Astrocyte (in vitro differentiated cells and primary cell): ENCODE results near the gene TIAL1. TPM values are rescaled to one million over a fixed set of nuclear protein-coding genes. Genes with fewer than 3 reads are reported as not detected.

Experiments used
- DNase-seq: peaks from one replicate; pipeline ENCODE4 v3.0.0-alpha.2; 2010; ENCODE audit warnings: low read depth
- FAIRE-seq: peaks from 2 replicates; lab custom pipeline; 2011; peaks lifted over from hg19 to GRCh38; lab: Jason Lieb, UNC
- H2AFZ ChIP-seq: 2 replicates; pipeline ENCODE4 v1.6.0; 2012; ENCODE audit warnings: low read depth, low read length, inconsistent platforms
- H3K27ac ChIP-seq: 2 replicates; pipeline ENCODE4 v1.5.1; 2011; ENCODE audit warnings: low read depth, low read length, inconsistent platforms
- H3K27me3 ChIP-seq: 2 replicates; pipeline ENCODE4 v1.6.0; 2011; ENCODE audit warnings: low read length, inconsistent platforms; ENCODE audit not compliant: insufficient read depth
- H3K36me3 ChIP-seq: 2 replicates; pipeline ENCODE4 v1.5.1; 2011; ENCODE audit warnings: low read length, inconsistent platforms; ENCODE audit not compliant: insufficient read depth
- H3K4me1 ChIP-seq: 2 replicates; pipeline ENCODE4 v1.5.1; 2011; ENCODE audit warnings: low read length, inconsistent platforms; ENCODE audit not compliant: insufficient read depth
- H3K4me2 ChIP-seq: 2 replicates; pipeline ENCODE4 v1.6.0; 2012; ENCODE audit warnings: low read length, inconsistent platforms
- H3K4me3 ChIP-seq: 2 replicates; pipeline ENCODE4 v1.5.1; 2011; ENCODE audit warnings: low read depth, mild to moderate bottlenecking, low read length, inconsistent platforms; ENCODE audit not compliant: insufficient read depth
- H3K79me2 ChIP-seq: 2 replicates; pipeline ENCODE4 v1.6.0; 2012; ENCODE audit warnings: mild to moderate bottlenecking, low read length, inconsistent platforms; ENCODE audit not compliant: insufficient read depth
- H3K9ac ChIP-seq: 2 replicates; pipeline ENCODE4 v1.6.0; 2012; ENCODE audit warnings: mild to moderate bottlenecking, low read length, inconsistent platforms
- H3K9me3 ChIP-seq: 2 replicates; pipeline ENCODE4 v1.5.1; 2012; ENCODE audit warnings: low read depth, mild to moderate bottlenecking, low read length, inconsistent platforms; ENCODE audit not compliant: insufficient read depth
- H4K20me1 ChIP-seq: 2 replicates; pipeline ENCODE4 v1.6.0; 2012; ENCODE audit warnings: low read length, inconsistent platforms; ENCODE audit not compliant: insufficient read depth
- H3K27ac Mint-ChIP-seq: one replicate; pipeline ENCODE4 v1.8.0; 2021; ENCODE audit warnings: mild to moderate bottlenecking, mixed read lengths; ENCODE audit not compliant: unreplicated experiment
- H3K27me3 Mint-ChIP-seq: one replicate; pipeline ENCODE4 v1.8.0; 2021; ENCODE audit warnings: low read depth, mixed read lengths; ENCODE audit not compliant: unreplicated experiment
- H3K36me3 Mint-ChIP-seq: one replicate; pipeline ENCODE4 v1.8.0; 2021; ENCODE audit warnings: low read depth, mixed read lengths; ENCODE audit not compliant: unreplicated experiment
- H3K4me1 Mint-ChIP-seq: one replicate; pipeline ENCODE4 v1.8.0; 2021; ENCODE audit warnings: low read depth, mixed read lengths; ENCODE audit not compliant: unreplicated experiment
- H3K4me3 Mint-ChIP-seq: one replicate; pipeline ENCODE4 v1.8.0; 2021; ENCODE audit warnings: mild to moderate bottlenecking, moderate library complexity, mixed read lengths; ENCODE audit not compliant: unreplicated experiment
- H3K9me3 Mint-ChIP-seq: one replicate; pipeline ENCODE4 v1.8.0; 2021; ENCODE audit warnings: mild to moderate bottlenecking, mixed read lengths; ENCODE audit not compliant: unreplicated experiment
- EZH2 ChIP-seq: IDR thresholded peaks from 2 replicates; pipeline ENCODE4 v1.6.1; 2012; ENCODE audit warnings: mild to moderate bottlenecking, low read length, inconsistent platforms; ENCODE audit not compliant: insufficient read depth
- total RNA-seq: library from RNA; stranded (reverse); gene quantifications from 2 replicates; pipeline ENCODE4 v1.2.1, GENCODE V29; 2021
- TF ChIP-seq, protein P1 (sequence below): IDR thresholded peaks from 2 replicates; pipeline ENCODE4 v1.5.1; 2011; ENCODE audit warnings: low read depth, mild to moderate bottlenecking, inconsistent platforms, low read length, moderate library complexity; ENCODE audit not compliant: insufficient read depth

TIAL1 gene
- total RNA-seq, 1 donor from 2014 or later = 155 TPM

DNA sequence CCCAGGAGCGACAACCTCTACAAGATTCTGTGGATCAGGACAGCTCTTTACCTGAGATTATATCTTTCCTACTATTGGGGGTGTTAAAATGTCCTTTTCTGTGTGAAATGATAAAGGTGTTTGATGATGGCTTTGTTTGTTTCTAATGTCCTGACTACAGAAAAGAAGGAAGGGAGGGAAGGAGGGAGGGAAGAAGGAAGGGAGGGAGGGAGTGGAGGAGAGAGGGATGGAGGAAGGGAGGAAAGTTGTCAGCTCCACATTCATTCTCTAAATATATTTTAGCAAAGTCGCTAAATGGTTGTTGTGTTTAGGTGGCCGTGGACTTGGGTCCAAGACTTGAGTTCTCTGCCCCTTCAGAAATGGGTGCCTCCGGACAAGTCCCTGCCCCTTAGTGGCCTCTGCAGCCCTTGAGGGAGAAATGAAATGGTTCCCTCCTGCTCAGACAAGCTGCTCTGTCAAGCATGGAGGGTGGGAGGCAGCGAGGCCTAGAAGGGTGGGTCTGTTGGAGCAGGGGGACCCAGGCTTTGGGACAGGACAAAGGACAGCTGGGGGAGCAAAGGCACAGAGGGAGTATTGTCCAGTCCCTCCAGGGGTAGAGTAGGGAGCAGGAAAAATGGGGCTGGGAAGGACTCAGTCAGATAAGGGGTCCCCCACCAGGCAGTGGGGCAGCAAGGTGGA, 58.7 kb downstream of the TIAL1 start:
- peaks cover 22% of the 10 kb centered on the region for H3K4me1 Mint-ChIP-seq
- H3K9me3 Mint-ChIP-seq = no peaks in the 10 kb centered on the region
- H3K4me1 ChIP-seq = peaks cover 33% of the 10 kb centered on the region
- H4K20me1 ChIP-seq = peaks cover 69% of the 10 kb centered on the region
- H3K36me3 Mint-ChIP-seq = peaks cover 2% of the 10 kb centered on the region
- H3K79me2 ChIP-seq = peaks cover 75% of the 10 kb centered on the region
- DNase-seq = no peak
- H3K4me2 ChIP-seq = peak overlapping the region; percentile 53
- no peak overlapping the region for H3K4me3 ChIP-seq
- no peak overlapping the region for H3K27ac ChIP-seq
- H3K27me3 ChIP-seq = no peaks in the 10 kb centered on the region
- peak overlapping the region; percentile 1 for H3K9ac ChIP-seq
- H3K4me3 Mint-ChIP-seq = no peak overlapping the region
- H3K27me3 Mint-ChIP-seq = peaks cover 2% of the 10 kb centered on the region
- H3K27ac Mint-ChIP-seq = no peak overlapping the region
- TF ChIP-seq, protein P1, sequence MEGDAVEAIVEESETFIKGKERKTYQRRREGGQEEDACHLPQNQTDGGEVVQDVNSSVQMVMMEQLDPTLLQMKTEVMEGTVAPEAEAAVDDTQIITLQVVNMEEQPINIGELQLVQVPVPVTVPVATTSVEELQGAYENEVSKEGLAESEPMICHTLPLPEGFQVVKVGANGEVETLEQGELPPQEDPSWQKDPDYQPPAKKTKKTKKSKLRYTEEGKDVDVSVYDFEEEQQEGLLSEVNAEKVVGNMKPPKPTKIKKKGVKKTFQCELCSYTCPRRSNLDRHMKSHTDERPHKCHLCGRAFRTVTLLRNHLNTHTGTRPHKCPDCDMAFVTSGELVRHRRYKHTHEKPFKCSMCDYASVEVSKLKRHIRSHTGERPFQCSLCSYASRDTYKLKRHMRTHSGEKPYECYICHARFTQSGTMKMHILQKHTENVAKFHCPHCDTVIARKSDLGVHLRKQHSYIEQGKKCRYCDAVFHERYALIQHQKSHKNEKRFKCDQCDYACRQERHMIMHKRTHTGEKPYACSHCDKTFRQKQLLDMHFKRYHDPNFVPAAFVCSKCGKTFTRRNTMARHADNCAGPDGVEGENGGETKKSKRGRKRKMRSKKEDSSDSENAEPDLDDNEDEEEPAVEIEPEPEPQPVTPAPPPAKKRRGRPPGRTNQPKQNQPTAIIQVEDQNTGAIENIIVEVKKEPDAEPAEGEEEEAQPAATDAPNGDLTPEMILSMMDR = no peak
- no peak for TF ChIP-seq EZH2
- H3K36me3 ChIP-seq = no peaks in the 10 kb centered on the region
- no peaks in the 10 kb centered on the region for H3K9me3 ChIP-seq
- H2AFZ ChIP-seq = no peak overlapping the region
- no peak for FAIRE-seq

DNA sequence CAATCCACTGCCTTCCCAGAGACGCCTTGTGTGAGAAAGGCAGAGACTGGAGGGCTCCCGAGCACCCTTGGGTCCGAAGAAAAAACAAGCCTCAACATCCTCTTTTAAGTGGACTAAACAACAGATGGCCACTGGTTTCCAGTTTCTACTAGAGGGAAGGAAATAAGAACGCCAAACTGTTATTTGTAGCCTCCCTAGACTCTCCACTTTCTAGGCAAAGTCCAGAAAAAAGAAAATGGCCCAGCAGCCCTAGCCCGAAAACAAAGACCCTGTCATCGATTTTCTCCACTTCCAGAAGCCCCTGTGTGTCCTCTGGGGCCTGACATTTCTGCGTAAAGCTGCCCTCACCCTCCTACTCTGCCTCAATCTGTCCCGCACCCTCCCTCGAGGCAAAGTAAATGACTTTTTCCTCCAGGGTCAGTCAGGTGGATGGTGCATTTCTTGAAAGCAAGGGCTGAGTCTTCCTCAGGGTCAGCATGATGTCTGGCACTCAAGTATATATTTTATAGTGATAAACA, 60.2 kb downstream of the TIAL1 start:
- Histone ChIP-seq H3K36me3 (no peaks in the 10 kb centered on the region), H3K4me3 (no peak overlapping the region), H2AFZ (no peak overlapping the region), H3K4me2 (no peak overlapping the region), H3K79me2 (peaks cover 82% of the 10 kb centered on the region), H3K27me3 (no peaks in the 10 kb centered on the region), H3K27ac (no peak overlapping the region), H3K9me3 (no peaks in the 10 kb centered on the region), H3K4me1 (peaks cover 28% of the 10 kb centered on the region), H3K9ac (no peak overlapping the region), H4K20me1 (peaks cover 74% of the 10 kb centered on the region)
- Mint-ChIP-seq H3K27me3 (peaks cover 2% of the 10 kb centered on the region), H3K4me3 (no peak overlapping the region), H3K4me1 (peaks cover 22% of the 10 kb centered on the region), H3K27ac (no peak overlapping the region), H3K36me3 (peaks cover 4% of the 10 kb centered on the region), H3K9me3 (no peaks in the 10 kb centered on the region)
- no peak for TF ChIP-seq EZH2
- TF ChIP-seq, protein P1 = no peak
- no peak for FAIRE-seq
- no peak for DNase-seq
